ENCODE data around the gene MACC1. TPM values are rescaled to one million over a fixed set of nuclear protein-coding genes. Genes with fewer than 3 reads are reported as not detected.

The MACC1 gene
- total and polyA plus RNA-seq, 10 of the 15 experiments (the other 5 are each of a cell fraction or from before 2014, with no cell fraction given), result 6.0 to 61.1 (median 12.7) TPM

DNA sequence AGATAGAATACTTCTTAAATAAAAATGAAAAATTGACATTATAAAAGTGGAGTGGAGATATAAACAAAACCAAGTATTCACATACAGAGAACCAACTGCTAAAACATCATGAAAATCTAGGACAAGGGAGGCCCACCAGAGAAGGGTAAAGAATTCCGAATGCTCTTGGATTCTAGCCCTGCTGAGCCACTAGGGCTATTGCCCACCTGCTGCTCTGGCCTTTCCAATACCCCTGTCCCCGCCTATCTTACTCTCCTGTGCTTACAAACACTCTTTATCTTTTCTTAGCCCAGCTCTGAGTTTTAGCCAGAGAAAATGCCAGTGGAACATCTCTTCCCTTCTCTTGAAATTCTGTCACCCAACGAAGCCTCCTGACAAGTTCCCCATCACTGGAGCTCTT, 100.3 kb downstream of the MACC1 start:
- Histone ChIP-seq H3K4me2 (ENCODE audit: control insufficient read depth, insufficient read depth) (no peak overlapping the region), H4K20me1 (ENCODE audit: control insufficient read depth, insufficient read depth) (no peaks in the 10 kb centered on the region), H3K27ac (ENCODE audit: control insufficient read depth, insufficient read depth) (no peak overlapping the region), H3K4me1 (ENCODE audit: control insufficient read depth, insufficient read depth, low read length) (peaks cover 21% of the 10 kb centered on the region), H3K9ac (ENCODE audit: control insufficient read depth, insufficient read depth, low read length) (no peak overlapping the region), H3K27me3 (replicated peaks in 1 of 2; ENCODE audit: control insufficient read depth in 2 of 2, insufficient read depth in 2 of 2, low read length in 1 of 2) (no peaks in the 10 kb centered on the region), H2AFZ (ENCODE audit: control insufficient read depth, low read depth, low read length) (no peak overlapping the region), H3K9me3 (replicated peaks; ENCODE audit: control insufficient read depth, insufficient read depth, low read length) (no peaks in the 10 kb centered on the region), H3K79me2 (ENCODE audit: control insufficient read depth, insufficient read depth, low read length) (no peaks in the 10 kb centered on the region), H3K4me3 (no peak overlapping the region), H3K36me3 (ENCODE audit: control insufficient read depth in 2 of 2, insufficient read depth in 2 of 2, low read length in 1 of 2) (no peaks in the 10 kb centered on the region)
- no TSS peak for BruUV-seq (replicated peaks)
- TF ChIP-seq JUND (IDR thresholded peaks at IDR 0.05; ENCODE audit: low read depth, low read length), result no peak
- TF ChIP-seq YY1 (IDR thresholded peaks at IDR 0.05; ENCODE audit: low read depth, low read length), result no peak
- no peak for TF ChIP-seq SREBF2 (IDR thresholded peaks at IDR 0.05; ENCODE audit: low read length)
- TF ChIP-seq PAX5 (IDR thresholded peaks at IDR 0.05; ENCODE audit: borderline replicate concordance, low read depth, low read length), result no peak
- TF ChIP-seq, protein P1, sequence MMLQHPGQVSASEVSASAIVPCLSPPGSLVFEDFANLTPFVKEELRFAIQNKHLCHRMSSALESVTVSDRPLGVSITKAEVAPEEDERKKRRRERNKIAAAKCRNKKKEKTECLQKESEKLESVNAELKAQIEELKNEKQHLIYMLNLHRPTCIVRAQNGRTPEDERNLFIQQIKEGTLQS (IDR thresholded peaks at IDR 0.05; ENCODE audit: borderline replicate concordance, extremely low read depth, low read depth, low read length), result no peak
- TF ChIP-seq ZNF384 (IDR thresholded peaks at IDR 0.05; ENCODE audit: borderline replicate concordance, low read depth, low read length), result no peak
- TF ChIP-seq NR2C2 (IDR thresholded peaks at IDR 0.05; ENCODE audit: borderline replicate concordance, control insufficient read depth, insufficient read length, low read depth), result no peak
- no peak for TF ChIP-seq RFX5 (IDR thresholded peaks at IDR 0.05; ENCODE audit: low read depth, low read length)
- no peak for TF ChIP-seq SUPT20H (IDR thresholded peaks at IDR 0.05; ENCODE audit: borderline replicate concordance, control insufficient read depth, low read depth, low read length)
- TF ChIP-seq RCOR1 (conservative IDR thresholded peaks at IDR 0.05; ENCODE audit: low read depth, low read length), result no peak
- TF ChIP-seq, protein P2, sequence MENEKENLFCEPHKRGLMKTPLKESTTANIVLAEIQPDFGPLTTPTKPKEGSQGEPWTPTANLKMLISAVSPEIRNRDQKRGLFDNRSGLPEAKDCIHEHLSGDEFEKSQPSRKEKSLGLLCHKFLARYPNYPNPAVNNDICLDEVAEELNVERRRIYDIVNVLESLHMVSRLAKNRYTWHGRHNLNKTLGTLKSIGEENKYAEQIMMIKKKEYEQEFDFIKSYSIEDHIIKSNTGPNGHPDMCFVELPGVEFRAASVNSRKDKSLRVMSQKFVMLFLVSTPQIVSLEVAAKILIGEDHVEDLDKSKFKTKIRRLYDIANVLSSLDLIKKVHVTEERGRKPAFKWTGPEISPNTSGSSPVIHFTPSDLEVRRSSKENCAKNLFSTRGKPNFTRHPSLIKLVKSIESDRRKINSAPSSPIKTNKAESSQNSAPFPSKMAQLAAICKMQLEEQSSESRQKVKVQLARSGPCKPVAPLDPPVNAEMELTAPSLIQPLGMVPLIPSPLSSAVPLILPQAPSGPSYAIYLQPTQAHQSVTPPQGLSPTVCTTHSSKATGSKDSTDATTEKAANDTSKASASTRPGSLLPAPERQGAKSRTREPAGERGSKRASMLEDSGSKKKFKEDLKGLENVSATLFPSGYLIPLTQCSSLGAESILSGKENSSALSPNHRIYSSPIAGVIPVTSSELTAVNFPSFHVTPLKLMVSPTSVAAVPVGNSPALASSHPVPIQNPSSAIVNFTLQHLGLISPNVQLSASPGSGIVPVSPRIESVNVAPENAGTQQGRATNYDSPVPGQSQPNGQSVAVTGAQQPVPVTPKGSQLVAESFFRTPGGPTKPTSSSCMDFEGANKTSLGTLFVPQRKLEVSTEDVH (IDR thresholded peaks at IDR 0.05; ENCODE audit: low read depth, partially characterized antibody), result no peak
- ChIA-PET RAD21 (ENCODE audit: unreplicated experiment) (no interaction called here), CTCF (interaction anchor here (0.7 to 2.3 kb wide), 2 partner anchors 86 to 95 kb away, joined by 3 to 6 read pairs; no protein-coding TSS in a partner anchor), SMC1A (ENCODE audit: uncharacterized antibody, unreplicated experiment) (interaction anchor here (4.5 kb wide), 1 partner anchor 16 kb away, joined by 16 read pairs; no protein-coding TSS in a partner anchor), POLR2A (no interaction called here)
- DNase-seq (ENCODE audit: low read depth, low spot score), result no peak
- intact Hi-C loops (cut with micrococcal nuclease; ENCODE audit: unreplicated experiment), result no loop called here
- ATAC-seq, result no peak
- WGBS (ENCODE audit: insufficient coverage, insufficient replicate concordance, low lambda C conversion rate, missing lambda C conversion rate), result 36% methylated on average over 3 of the region's 3 CpGs
- in situ Hi-C loops (cut with MboI), result no loop called here
- no peak for FAIRE-seq

All from GM12878 (cell line).